HCT116 (cell line): Measurements from ENCODE around the gene IQGAP2. TPM values are rescaled to one million over a fixed set of nuclear protein-coding genes. Genes with fewer than 3 reads are reported as not detected.

Experiments used
- ATAC-seq: fragments of 200-7000 bp; cut with Tn5 transposase; 2 replicates; pipeline ENCODE4 v1.9.1; 2020; ENCODE audit warnings: mild to moderate bottlenecking, moderate library complexity
- BruUV-seq: library from RNA; stranded (reverse); fragments of 400-500 nt; replicated peaks from 2 replicates; lab custom pipeline; 2021; lab: Mats Ljungman, UMichigan
- CTCF ChIA-PET: fragments of 300-600 bp; sonication (Branson Sonifier 250); formaldehyde crosslinking; loops from one replicate; lab custom pipeline; 2021; ENCODE audit warnings: antibody characterized with exemption; lab: Charles Lee
- POLR2A ChIA-PET: fragments of 300-600, 350-600 bp; sonication (Branson Sonifier 250); formaldehyde crosslinking; loops from one replicate; lab custom pipeline; 2021; ENCODE audit warnings: antibody characterized with exemption; lab: Charles Lee
- RAD21 ChIA-PET, 2 experiments: fragments of 300-600 bp; sonication (Branson Sonifier 250); formaldehyde crosslinking; loops; one replicate each; lab custom pipeline; 2023; ENCODE audit warnings: low total read pairs in 2 of 2; ENCODE audit not compliant: uncharacterized antibody in 2 of 2, unreplicated experiment in 2 of 2, low non-redundant PET in 1 of 2; lab: Charles Lee
- DNase-seq: peaks from one replicate; pipeline ENCODE4 v3.0.0-alpha.2; 2010; ENCODE audit warnings: low read depth, low spot score
- H2AFZ ChIP-seq: fragments of 200-600 bp; shearing (Covaris generic), sonication (generic); 2 replicates; pipeline ENCODE4 v1.6.1; 2017; ENCODE audit warnings: low read depth, mixed run types, mixed read lengths, antibody characterized with exemption, low read length; ENCODE audit not compliant: poor library complexity, severe bottlenecking
- H3K27ac ChIP-seq: 2 replicates; pipeline ENCODE4 v1.5.1; 2012; ENCODE audit warnings: low read depth, low read length
- H3K27me3 ChIP-seq: fragments of 200-600 bp; sonication (generic); 2 replicates; pipeline ENCODE4 v1.6.1; 2016; ENCODE audit warnings: mixed run types, low read length, mixed read lengths; ENCODE audit not compliant: insufficient read depth
- H3K36me3 ChIP-seq, 2 experiments: fragments of 200-500 bp in 1 of 2; fragments of 200-600 bp in 1 of 2; sonication (Bioruptor generic) in 1 of 2; sonication (generic) in 1 of 2; 2 replicates each; pipeline versions ENCODE4 v1.5.1 to v1.6.1; 2014 to 2016; ENCODE audit warnings: low read length in 2 of 2, inconsistent platforms in 1 of 2, mixed read lengths in 1 of 2, mixed run types in 1 of 2; ENCODE audit not compliant: insufficient read depth in 2 of 2, control insufficient read depth in 1 of 2
- H3K4me1 ChIP-seq, 2 experiments: fragments of 200-600 bp in 1 of 2; sonication (generic) in 1 of 2; 2 replicates each; pipeline versions ENCODE4 v1.5.1 to v1.6.1; 2012 to 2017; ENCODE audit warnings: low read length in 2 of 2, inconsistent platforms in 1 of 2, mild to moderate bottlenecking in 1 of 2, mixed read lengths in 1 of 2, mixed run types in 1 of 2, moderate library complexity in 1 of 2; ENCODE audit not compliant: insufficient read depth in 2 of 2, control insufficient read depth in 1 of 2
- H3K4me2 ChIP-seq: fragments of 200-600 bp; sonication (generic); 2 replicates; pipeline ENCODE4 v1.6.1; 2017; ENCODE audit warnings: mixed run types, low read length, mixed read lengths
- H3K4me3 ChIP-seq, 2 experiments: fragments of 200-600 bp in 1 of 2; sonication (generic) in 1 of 2; replicated peaks in 1 of 2; 2 replicates each; pipeline ENCODE4 v1.5.1; 2011 to 2016; ENCODE audit warnings: low read length in 2 of 2, control low read depth in 1 of 2, low read depth in 1 of 2, mild to moderate bottlenecking in 1 of 2, mixed read lengths in 1 of 2, mixed run types in 1 of 2
- H3K79me2 ChIP-seq: fragments of 200-600 bp; sonication (generic); 2 replicates; pipeline ENCODE4 v1.6.1; 2017; ENCODE audit warnings: mild to moderate bottlenecking, mixed run types, low read length, moderate library complexity, mixed read lengths; ENCODE audit not compliant: insufficient read depth
- H3K9ac ChIP-seq: fragments of 200-600 bp; sonication (generic); 2 replicates; pipeline ENCODE4 v1.6.1; 2016; ENCODE audit warnings: low read length, mixed read lengths
- H3K9me2 ChIP-seq: fragments of 200-600 bp; sonication (generic), shearing (Covaris generic); 2 replicates; pipeline ENCODE4 v1.6.1; 2017; ENCODE audit warnings: mixed run types, mild to moderate bottlenecking, moderate library complexity; ENCODE audit not compliant: insufficient read depth
- H3K9me3 ChIP-seq, 2 experiments: fragments of 200-500 bp in 1 of 2; fragments of 200-600 bp in 1 of 2; sonication (Bioruptor generic) in 1 of 2; sonication (generic) in 1 of 2; 2 replicates each; pipeline ENCODE4 v1.6.1; 2014 to 2017; ENCODE audit warnings: low read length in 2 of 2, mixed read lengths in 2 of 2, inconsistent platforms in 1 of 2, low read depth in 1 of 2, mild to moderate bottlenecking in 1 of 2, mixed run types in 1 of 2, moderate library complexity in 1 of 2; ENCODE audit not compliant: control insufficient read depth in 1 of 2, insufficient read depth in 1 of 2
- H4K20me1 ChIP-seq: fragments of 200-600 bp; sonication (generic), shearing (Covaris generic); 2 replicates; pipeline ENCODE4 v1.6.1; 2017; ENCODE audit warnings: mixed run types, mild to moderate bottlenecking, moderate library complexity; ENCODE audit not compliant: insufficient read depth
- ATF3 ChIP-seq: IDR thresholded peaks from 2 replicates; pipeline ENCODE4 v1.6.1; 2012
- CBX3 ChIP-seq: IDR thresholded peaks from 2 replicates; pipeline ENCODE4 v1.6.1; 2012; ENCODE audit warnings: low read depth
- CTCF ChIP-seq, 3 experiments: fragments of 200-600 bp in 1 of 3; sonication (generic) in 1 of 3; IDR thresholded peaks in 2 of 3; conservative IDR thresholded peaks in 1 of 3; 2 replicates each; pipeline ENCODE4 v1.5.1; 2012 to 2017; ENCODE audit warnings: low read depth in 2 of 3, low read length in 2 of 3, antibody characterized with exemption in 1 of 3, borderline replicate concordance in 1 of 3, control low read depth in 1 of 3, mild to moderate bottlenecking in 1 of 3, mixed read lengths in 1 of 3, mixed run types in 1 of 3, moderate library complexity in 1 of 3; ENCODE audit not compliant: insufficient read depth in 1 of 3
- EGR1 ChIP-seq: IDR thresholded peaks from 2 replicates; pipeline ENCODE4 v1.6.1; 2012; ENCODE audit warnings: low read depth
- EZH2 ChIP-seq: fragments of 200-600 bp; sonication (generic); IDR thresholded peaks from 2 replicates; pipeline ENCODE4 v1.6.1; 2017; ENCODE audit warnings: antibody characterized with exemption, mixed run types
- EZH2phosphoT487 ChIP-seq: fragments of 200-600 bp; IDR thresholded peaks from 2 replicates; pipeline ENCODE4 v1.6.1; 2018; ENCODE audit warnings: antibody characterized with exemption, borderline replicate concordance
- FOSL1 ChIP-seq: IDR thresholded peaks from 2 replicates; pipeline ENCODE4 v1.6.1; 2012; ENCODE audit warnings: low read depth
- JUND ChIP-seq: IDR thresholded peaks from 2 replicates; pipeline ENCODE4 v1.6.1; 2012
- MAX ChIP-seq: IDR thresholded peaks from 2 replicates; pipeline ENCODE4 v1.6.1; 2012
- POLR2A ChIP-seq: IDR thresholded peaks from 2 replicates; pipeline ENCODE4 v1.7.0; 2011; ENCODE audit warnings: borderline replicate concordance; ENCODE audit not compliant: insufficient read depth, insufficient read length; ENCODE audit errors: extremely low read depth
- POLR2AphosphoS5 ChIP-seq: IDR thresholded peaks from 2 replicates; pipeline ENCODE4 v1.6.1; 2011; ENCODE audit warnings: mild to moderate bottlenecking, low read depth, low read length, moderate library complexity
- RAD21 ChIP-seq: IDR thresholded peaks from 2 replicates; pipeline ENCODE4 v1.6.1; 2012; ENCODE audit warnings: low read depth, mild to moderate bottlenecking
- SIN3A ChIP-seq: IDR thresholded peaks from 2 replicates; pipeline ENCODE4 v1.6.1; 2012; ENCODE audit warnings: low read depth
- SRF ChIP-seq: IDR thresholded peaks from 2 replicates; pipeline ENCODE4 v1.6.1; 2012; ENCODE audit warnings: low read depth
- TCF7L2 ChIP-seq: IDR thresholded peaks from 2 replicates; pipeline ENCODE4 v1.7.0; 2011; ENCODE audit warnings: borderline replicate concordance, inconsistent platforms; ENCODE audit not compliant: insufficient read depth, insufficient read length; ENCODE audit errors: extremely low read depth
- YY1 ChIP-seq: IDR thresholded peaks from 2 replicates; pipeline ENCODE4 v1.6.1; 2011; ENCODE audit warnings: low read length, low read depth, moderate library complexity, mild to moderate bottlenecking; ENCODE audit not compliant: insufficient replicate concordance; ENCODE audit errors: extremely low read depth
- ZBTB33 ChIP-seq: IDR thresholded peaks from 2 replicates; pipeline ENCODE4 v1.6.1; 2011; ENCODE audit warnings: mild to moderate bottlenecking, low read length, moderate library complexity; ENCODE audit not compliant: insufficient replicate concordance; ENCODE audit errors: extremely low read depth
- ZFX ChIP-seq: fragments of 450-650 bp; IDR thresholded peaks from 2 replicates; pipeline ENCODE4 v1.6.1; 2017
- ZNF274 ChIP-seq: fragments of 200-500 bp; sonication (Bioruptor generic); IDR thresholded peaks from 2 replicates; pipeline ENCODE4 v1.6.1; 2014; ENCODE audit warnings: mild to moderate bottlenecking, low read depth, low read length, inconsistent platforms
- intact Hi-C: fragments of 100-400 bp; cut with micrococcal nuclease; formaldehyde crosslinking; loops from 2 replicates; pipeline ENCODE4 v1.10.0; 2022
- total RNA-seq: library from RNA; stranded (reverse); gene quantifications from one replicate; pipeline ENCODE4 v1.2.1, GENCODE V29; 2021; ENCODE audit not compliant: unreplicated experiment

Gene IQGAP2
- total RNA-seq, 1 experiment from 2014 or later: 2.0 TPM

- Histone ChIP-seq H3K79me2 (no peaks in the 10 kb centered on the region), H2AFZ (no peak overlapping the region), H3K4me1 (no peaks in the 10 kb centered on the region), H3K9me3 (no peaks in the 10 kb centered on the region), H3K27me3 (no peaks in the 10 kb centered on the region), H3K9me2 (no peaks in the 10 kb centered on the region), H3K9ac (no peak overlapping the region), H3K27ac (no peak overlapping the region), H3K36me3 (no peaks in the 10 kb centered on the region), H3K4me2 (no peak overlapping the region), H4K20me1 (no peaks in the 10 kb centered on the region), H3K4me3 (no peak overlapping the region)
- CTCF ChIA-PET: no interaction called here
- intact Hi-C loops: no loop called here
- no peak for TF ChIP-seq SIN3A
- no peak for TF ChIP-seq RAD21
- TF ChIP-seq YY1: no peak
- TF ChIP-seq CBX3: no peak
- BruUV-seq: no TSS peak
- DNase-seq: no peak
- RAD21 ChIA-PET: interaction anchor here in 1 of 2 experiments (0.6 kb wide), 1 partner anchor 143 kb away, joined by 4 read pairs; no protein-coding TSS in a partner anchor
- no peak for ATAC-seq
- POLR2A ChIA-PET: no interaction called here
Observed at GRCh38 chr5:76552546-76552945, 149.5 kb downstream of the IQGAP2 start.

GRCh38 chr5:76553251-76553650, 150.2 kb downstream of the IQGAP2 start:
- ChIA-PET CTCF (no interaction called here), POLR2A (no interaction called here), RAD21 (no interaction called here)
- ATAC-seq (no peak), DNase-seq (no peak)
- no peaks in the 10 kb centered on the region for H3K36me3 ChIP-seq
- no peaks in the 10 kb centered on the region for H3K4me1 ChIP-seq
- H3K27ac ChIP-seq: no peak overlapping the region
- no peak overlapping the region for H3K9ac ChIP-seq
- H3K9me2 ChIP-seq: no peaks in the 10 kb centered on the region
- intact Hi-C loops: no loop called here
- no peaks in the 10 kb centered on the region for H3K9me3 ChIP-seq
- BruUV-seq: no TSS peak
- no peaks in the 10 kb centered on the region for H3K79me2 ChIP-seq
- no peak overlapping the region for H3K4me2 ChIP-seq
- no peaks in the 10 kb centered on the region for H3K27me3 ChIP-seq
- H2AFZ ChIP-seq: no peak overlapping the region
- no peak overlapping the region for H3K4me3 ChIP-seq
- H4K20me1 ChIP-seq: no peaks in the 10 kb centered on the region
- TF ChIP-seq ZBTB33 (no peak), ZNF274 (no peak), JUND (no peak), TCF7L2 (no peak), POLR2A (no peak), POLR2AphosphoS5 (no peak), CTCF (IDR thresholded peaks at IDR 0.05 in 2 of 3, conservative IDR thresholded peaks at IDR 0.05 in 1 of 3; ENCODE audit: borderline replicate concordance in 1 of 3, insufficient read depth in 1 of 3, low read depth in 2 of 3, low read length in 2 of 3) (no peak), SRF (no peak), EZH2 (no peak), EZH2phosphoT487 (no peak), MAX (no peak), EGR1 (no peak), SIN3A (no peak), ATF3 (no peak), RAD21 (no peak), ZFX (no peak), FOSL1 (no peak), CBX3 (no peak)
